ENCODE data around the gene PRPSAP1. TPM values are rescaled to one million over a fixed set of nuclear protein-coding genes. Genes with fewer than 3 reads are reported as not detected.
A peak's percentile ranks its signal among the peaks of the same experiment; 100 is the strongest.

PRPSAP1 gene
- total and polyA plus RNA-seq, 7 experiments from 2014 or later, result 19.6 to 59.1 (median 53.3) TPM

DNA sequence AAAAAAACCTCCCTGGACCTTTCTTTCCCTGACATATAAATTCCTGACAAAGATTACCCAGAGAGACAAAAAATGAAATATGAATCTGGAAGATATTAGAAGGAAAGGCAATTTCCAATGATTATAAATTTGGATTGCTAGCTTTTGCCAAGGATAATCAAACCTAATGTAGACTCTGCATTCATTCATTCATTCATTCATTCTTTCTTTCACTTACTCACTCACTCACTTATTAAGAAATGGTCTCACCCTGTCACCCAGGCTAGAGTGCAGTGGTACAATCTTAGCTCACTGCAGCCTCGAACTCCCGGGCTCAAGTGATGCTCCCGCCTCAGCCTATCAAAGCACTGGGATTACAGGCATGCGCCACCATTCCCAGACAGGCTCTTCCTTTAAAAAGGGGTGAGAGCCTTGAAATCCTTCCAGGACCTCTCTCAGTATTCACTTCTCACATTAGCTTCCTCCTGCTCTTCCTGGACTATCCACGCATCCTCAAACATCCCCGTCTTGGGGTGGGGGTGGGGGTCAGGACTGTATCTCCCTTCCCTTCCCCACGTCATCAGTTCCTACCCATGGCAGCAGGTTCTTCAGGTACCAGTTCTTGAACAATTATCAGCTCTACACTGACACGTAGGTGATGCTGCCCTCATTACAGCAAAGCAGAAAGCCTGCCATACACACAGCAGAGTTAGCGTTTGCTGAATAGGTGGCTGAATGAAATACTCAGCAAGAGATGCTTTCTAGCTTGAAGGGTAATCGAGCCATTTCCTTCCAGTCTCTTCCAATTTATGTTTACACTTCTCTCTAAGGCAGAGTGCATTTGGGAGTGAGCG, 19.8 kb downstream of the PRPSAP1 start:
- Mint-ChIP-seq H3K4me1 (peaks cover 0 to 8% (median 0%) of the 10 kb centered on the region in 7 donors), H3K4me3 (no peak overlapping the region), H3K9me3 (no peaks in the 10 kb centered on the region), H3K27me3 (no peaks in the 10 kb centered on the region), H3K36me3 (peaks cover 0 to 20% (median 6%) of the 10 kb centered on the region in 5 donors), H3K27ac (peak overlapping the region in 3 of 9 donors; percentile 19 to 65 (median 42))
- ATAC-seq, result no peak
- no peak for DNase-seq
- H3K9me3 ChIP-seq (ENCODE audit: control insufficient read depth in 2 of 3, low read length in 3 of 3), result no peaks in the 10 kb centered on the region
- H3K4me1 ChIP-seq (ENCODE audit: control insufficient read depth in 2 of 2, insufficient read depth in 2 of 2, low read length in 2 of 2), result no peaks in the 10 kb centered on the region
- ChIA-PET CTCF (no interaction called here), POLR2A (interaction anchor here (1.0 kb wide), 1 partner anchor 20 kb away, joined by 3 read pairs; the partner anchor contains the start of gene PRPSAP1)
- intact Hi-C loops (cut with micrococcal nuclease), result no loop called here
- H3K27ac ChIP-seq (ENCODE audit: low read depth, low read length), result no peak overlapping the region
- H3K27me3 ChIP-seq (ENCODE audit: control insufficient read depth in 2 of 2, insufficient read depth in 2 of 2, low read length in 2 of 2), result no peaks in the 10 kb centered on the region
- no peak overlapping the region for H3K4me3 ChIP-seq (ENCODE audit: low read length)
- peaks cover 0 to 12% (median 6%) of the 10 kb centered on the region in 3 experiments for H3K36me3 ChIP-seq (ENCODE audit: control insufficient read depth in 2 of 3, insufficient read depth in 3 of 3, low read length in 3 of 3)

DNA sequence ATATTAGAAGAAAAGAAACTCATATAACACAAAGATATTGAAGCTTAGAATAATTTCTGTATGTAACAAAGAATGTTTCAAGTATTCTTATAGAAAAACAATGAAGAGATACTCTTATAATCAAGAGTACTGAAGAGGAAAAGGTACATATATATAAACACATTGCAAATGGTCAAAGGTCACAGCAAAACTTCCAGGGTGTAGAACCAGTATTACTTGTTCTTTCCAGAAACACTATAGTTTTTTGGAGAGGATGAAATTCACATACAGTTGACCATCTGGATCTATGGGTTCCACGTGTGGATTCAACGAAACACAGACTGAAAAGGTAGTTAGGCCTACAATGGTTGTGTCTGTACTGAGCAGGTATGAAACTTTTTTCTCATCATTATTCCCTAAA, 22.6 kb downstream of the PRPSAP1 start:
- peaks cover 0 to 38% (median 11%) of the 10 kb centered on the region in 5 donors for H3K36me3 Mint-ChIP-seq
- CTCF ChIA-PET, result interaction anchor here (1.5 kb wide), 1 partner anchor 80 kb away, joined by 3 read pairs; no protein-coding TSS in a partner anchor

DNA sequence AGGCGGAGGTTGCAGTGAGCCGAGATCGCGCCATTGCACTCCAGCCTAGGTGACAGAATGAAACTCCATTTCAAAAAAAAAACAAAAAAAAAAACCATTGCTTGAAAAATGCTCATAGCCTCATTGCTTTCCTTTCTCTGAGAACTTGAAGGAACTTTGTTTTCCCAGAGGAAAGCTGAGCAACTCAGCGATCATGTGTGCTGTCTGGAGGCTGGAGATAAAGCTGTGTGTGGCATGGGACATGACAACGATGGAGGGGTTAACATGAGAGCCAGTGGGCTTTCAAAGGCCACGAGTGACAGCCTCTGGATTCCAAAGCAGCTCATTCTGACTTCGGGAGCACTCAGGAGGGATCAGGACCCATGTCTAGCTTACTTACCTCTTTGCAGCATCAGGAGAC, 24.1 kb downstream of the PRPSAP1 start:
- POLR2A ChIA-PET, result interaction anchor here (0.6 to 0.9 kb wide), 2 partner anchors 51 to 318 kb away, joined by 3 read pairs; no protein-coding TSS in a partner anchor
- H3K9me3 Mint-ChIP-seq, result no peaks in the 10 kb centered on the region
- peaks cover 0 to 28% (median 6%) of the 10 kb centered on the region in 3 experiments for H3K36me3 ChIP-seq (ENCODE audit: control insufficient read depth in 2 of 3, insufficient read depth in 3 of 3, low read length in 3 of 3)
- CTCF ChIA-PET, result interaction anchor here (0.6 to 1.5 kb wide), 3 partner anchors 81 to 375 kb away, joined by 3 to 7 read pairs (median 4); no protein-coding TSS in a partner anchor
- H3K27me3 ChIP-seq (ENCODE audit: control insufficient read depth in 2 of 2, insufficient read depth in 2 of 2, low read length in 2 of 2), result no peaks in the 10 kb centered on the region
- no peak overlapping the region for H3K27ac Mint-ChIP-seq
- no peaks in the 10 kb centered on the region for H3K4me1 ChIP-seq (ENCODE audit: control insufficient read depth in 2 of 2, insufficient read depth in 2 of 2, low read length in 2 of 2)
- H3K4me3 Mint-ChIP-seq, result no peak overlapping the region
- no peaks in the 10 kb centered on the region for H3K9me3 ChIP-seq (ENCODE audit: control insufficient read depth in 2 of 3, low read length in 3 of 3)
- H3K27ac ChIP-seq (ENCODE audit: low read depth, low read length), result no peak overlapping the region
- H3K4me3 ChIP-seq (ENCODE audit: low read length), result no peak overlapping the region
- intact Hi-C loops (cut with micrococcal nuclease), result no loop called here
- H3K4me1 Mint-ChIP-seq, result peaks cover 0 to 5% (median 0%) of the 10 kb centered on the region in 7 donors
- H3K27me3 Mint-ChIP-seq, result no peaks in the 10 kb centered on the region
- ATAC-seq, result no peak
- DNase-seq, result no peak
- peaks cover 0 to 42% (median 14%) of the 10 kb centered on the region in 5 donors for H3K36me3 Mint-ChIP-seq

More for the DNA sequence above, 22.6 kb downstream of the PRPSAP1 start:
- no peak for ATAC-seq
- H3K9me3 ChIP-seq (ENCODE audit: control insufficient read depth in 2 of 3, low read length in 3 of 3), result no peaks in the 10 kb centered on the region
- intact Hi-C loops (cut with micrococcal nuclease), result no loop called here
- H3K9me3 Mint-ChIP-seq, result no peaks in the 10 kb centered on the region
- H3K4me3 Mint-ChIP-seq, result no peak overlapping the region
- POLR2A ChIA-PET, result no interaction called here
- peaks cover 0 to 26% (median 6%) of the 10 kb centered on the region in 3 experiments for H3K36me3 ChIP-seq (ENCODE audit: control insufficient read depth in 2 of 3, insufficient read depth in 3 of 3, low read length in 3 of 3)
- H3K27me3 ChIP-seq (ENCODE audit: control insufficient read depth in 2 of 2, insufficient read depth in 2 of 2, low read length in 2 of 2), result no peaks in the 10 kb centered on the region
- no peaks in the 10 kb centered on the region for H3K27me3 Mint-ChIP-seq
- no peak overlapping the region for H3K4me3 ChIP-seq (ENCODE audit: low read length)
- no peaks in the 10 kb centered on the region for H3K4me1 ChIP-seq (ENCODE audit: control insufficient read depth in 2 of 2, insufficient read depth in 2 of 2, low read length in 2 of 2)
- H3K27ac Mint-ChIP-seq, result no peak overlapping the region
- H3K27ac ChIP-seq (ENCODE audit: low read depth, low read length), result no peak overlapping the region
- no peak for DNase-seq
- H3K4me1 Mint-ChIP-seq, result peaks cover 0 to 4% (median 0%) of the 10 kb centered on the region in 7 donors

DNA sequence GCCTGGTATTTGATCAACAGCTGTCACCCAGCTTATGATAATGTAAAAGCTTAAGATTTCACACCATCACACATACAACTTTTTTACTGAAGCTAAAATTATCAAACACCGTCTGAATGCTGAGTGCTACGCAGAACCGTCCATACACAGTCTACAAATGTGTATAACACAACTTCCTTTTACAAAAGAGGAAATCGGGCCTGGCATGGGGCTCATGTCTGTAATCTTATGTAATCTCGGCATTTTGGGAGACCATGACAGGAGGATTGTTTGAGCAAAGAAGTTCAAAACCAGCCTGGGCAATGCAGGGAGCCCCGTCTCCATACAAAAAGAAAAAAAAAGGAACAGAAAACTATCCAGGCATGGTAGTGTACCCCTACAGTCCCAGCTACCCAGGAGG, 26.0 kb downstream of the PRPSAP1 start:
- ATAC-seq, result peak; percentile 76
- no peaks in the 10 kb centered on the region for H3K27me3 ChIP-seq (ENCODE audit: control insufficient read depth in 2 of 2, insufficient read depth in 2 of 2, low read length in 2 of 2)
- peaks cover 0 to 53% (median 18%) of the 10 kb centered on the region in 5 donors for H3K36me3 Mint-ChIP-seq
- H3K9me3 Mint-ChIP-seq, result no peaks in the 10 kb centered on the region
- peaks cover 0 to 5% (median 0%) of the 10 kb centered on the region in 7 donors for H3K4me1 Mint-ChIP-seq
- ChIA-PET POLR2A (interaction anchor here (0.6 kb wide), 1 partner anchor 463 kb away, joined by 3 read pairs; no protein-coding TSS in a partner anchor), CTCF (no interaction called here)
- DNase-seq, result no peak
- no peaks in the 10 kb centered on the region for H3K9me3 ChIP-seq (ENCODE audit: control insufficient read depth in 2 of 3, low read length in 3 of 3)
- H3K4me3 Mint-ChIP-seq, result no peak overlapping the region
- H3K4me3 ChIP-seq (ENCODE audit: low read length), result no peak overlapping the region
- H3K27ac ChIP-seq (ENCODE audit: low read depth, low read length), result no peak overlapping the region
- H3K4me1 ChIP-seq (ENCODE audit: control insufficient read depth in 2 of 2, insufficient read depth in 2 of 2, low read length in 2 of 2), result no peaks in the 10 kb centered on the region
- intact Hi-C loops (cut with micrococcal nuclease), result no loop called here
- peaks cover 0 to 34% (median 6%) of the 10 kb centered on the region in 3 experiments for H3K36me3 ChIP-seq (ENCODE audit: control insufficient read depth in 2 of 3, insufficient read depth in 3 of 3, low read length in 3 of 3)
- no peak overlapping the region for H3K27ac Mint-ChIP-seq
- no peaks in the 10 kb centered on the region for H3K27me3 Mint-ChIP-seq

DNA sequence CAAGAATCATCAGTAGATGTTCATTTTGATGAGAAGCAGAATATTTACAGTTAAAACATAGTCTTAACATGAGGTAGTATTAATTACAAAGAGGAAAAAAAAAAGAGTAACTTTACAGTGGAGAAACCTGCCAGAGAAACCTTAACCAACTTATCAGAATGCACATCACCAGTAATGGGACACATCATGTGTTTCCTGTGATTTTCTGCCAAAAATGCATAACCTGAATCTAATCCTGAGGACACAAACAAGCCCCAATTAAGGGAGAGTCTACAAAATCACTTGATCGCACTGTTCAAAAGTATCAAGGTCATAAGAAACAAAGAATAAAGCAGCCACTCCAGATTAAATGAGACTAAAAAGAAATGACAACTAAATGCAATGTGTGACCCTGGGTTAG, 27.4 kb downstream of the PRPSAP1 start:
- POLR2A ChIA-PET, result no interaction called here
- peaks cover 0 to 3% (median 0%) of the 10 kb centered on the region in 11 donors for H3K9me3 Mint-ChIP-seq
- peaks cover 0 to 5% (median 0%) of the 10 kb centered on the region in 7 donors for H3K4me1 Mint-ChIP-seq
- H3K27me3 Mint-ChIP-seq, result no peaks in the 10 kb centered on the region
- no peak overlapping the region for H3K4me3 ChIP-seq (ENCODE audit: low read length)
- no peak for ATAC-seq
- H3K27me3 ChIP-seq (ENCODE audit: control insufficient read depth in 2 of 2, insufficient read depth in 2 of 2, low read length in 2 of 2), result no peaks in the 10 kb centered on the region
- H3K27ac ChIP-seq (ENCODE audit: low read depth, low read length), result no peak overlapping the region
- H3K36me3 Mint-ChIP-seq, result peaks cover 0 to 53% (median 18%) of the 10 kb centered on the region in 5 donors
- H3K4me1 ChIP-seq (ENCODE audit: control insufficient read depth in 2 of 2, insufficient read depth in 2 of 2, low read length in 2 of 2), result no peaks in the 10 kb centered on the region
- DNase-seq, result no peak
- intact Hi-C loops (cut with micrococcal nuclease), result no loop called here
- CTCF ChIA-PET, result no interaction called here
- H3K36me3 ChIP-seq (ENCODE audit: control insufficient read depth in 2 of 3, insufficient read depth in 3 of 3, low read length in 3 of 3), result peaks cover 0 to 31% (median 6%) of the 10 kb centered on the region in 3 experiments
- H3K27ac Mint-ChIP-seq, result no peak overlapping the region
- H3K4me3 Mint-ChIP-seq, result no peak overlapping the region
- no peaks in the 10 kb centered on the region for H3K9me3 ChIP-seq (ENCODE audit: control insufficient read depth in 2 of 3, low read length in 3 of 3)

DNA sequence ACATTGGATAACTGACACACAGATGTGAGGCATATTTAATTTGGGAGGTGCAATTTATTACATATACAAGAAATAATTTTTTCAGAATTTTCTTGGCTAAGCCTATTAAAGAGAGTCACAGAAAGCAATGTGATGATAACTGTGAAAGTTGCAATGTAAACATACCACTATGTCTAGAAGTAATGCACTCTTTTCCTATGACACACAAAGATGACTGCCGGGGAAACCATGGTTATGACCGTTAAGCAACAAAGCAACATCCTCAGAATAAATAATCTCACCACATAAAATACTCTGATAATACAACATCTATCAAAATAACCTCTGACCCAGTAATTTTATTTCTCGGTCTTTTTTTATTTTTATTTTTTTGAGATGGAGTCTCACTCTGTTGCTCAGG, 35.1 kb downstream of the PRPSAP1 start:
- H3K27me3 Mint-ChIP-seq, result no peaks in the 10 kb centered on the region

More for the DNA sequence above, 35.1 kb downstream of the PRPSAP1 start:
- H3K36me3 Mint-ChIP-seq, result peaks cover 0 to 36% (median 7%) of the 10 kb centered on the region in 5 donors
- no peak overlapping the region for H3K27ac Mint-ChIP-seq
- H3K4me1 Mint-ChIP-seq, result peaks cover 0 to 9% (median 8%) of the 10 kb centered on the region in 7 donors
- H3K4me3 Mint-ChIP-seq, result no peak overlapping the region
- no peaks in the 10 kb centered on the region for H3K27me3 ChIP-seq (ENCODE audit: control insufficient read depth in 2 of 2, insufficient read depth in 2 of 2, low read length in 2 of 2)
- CTCF ChIA-PET, result no interaction called here
- H3K36me3 ChIP-seq (ENCODE audit: control insufficient read depth in 2 of 3, insufficient read depth in 3 of 3, low read length in 3 of 3), result peaks cover 0 to 16% (median 0%) of the 10 kb centered on the region in 3 experiments
- no peaks in the 10 kb centered on the region for H3K4me1 ChIP-seq (ENCODE audit: control insufficient read depth in 2 of 2, insufficient read depth in 2 of 2, low read length in 2 of 2)
- H3K9me3 Mint-ChIP-seq, result peaks cover 0 to 3% (median 0%) of the 10 kb centered on the region in 11 donors
- ATAC-seq (no peak), DNase-seq (no peak)
- no peak overlapping the region for H3K4me3 ChIP-seq (ENCODE audit: low read length)
- no peaks in the 10 kb centered on the region for H3K9me3 ChIP-seq (ENCODE audit: control insufficient read depth in 2 of 3, low read length in 3 of 3)
- intact Hi-C loops (cut with micrococcal nuclease), result no loop called here
- no peak overlapping the region for H3K27ac ChIP-seq (ENCODE audit: low read depth, low read length)
- POLR2A ChIA-PET, result no interaction called here
